Testis (tissue), 2 donors: ENCODE data around the gene FCAMR.

Experiments used
- POLR2A ChIP-seq: fragments of 450-650 bp; IDR thresholded peaks from one replicate; pipeline ENCODE4 v1.6.1; 2017; ENCODE audit warnings: antibody characterized with exemption, mild to moderate bottlenecking, moderate library complexity
- TF ChIP-seq, protein P1 (sequence below), 3 experiments: fragments of 450-650 bp in 2 of 3; fragments of 200-600 bp in 1 of 3; sonication (generic) in 1 of 3; IDR thresholded peaks; one replicate each; pipeline ENCODE4 v1.5.1; 2016 to 2019; ENCODE audit warnings: antibody characterized with exemption in 3 of 3, mild to moderate bottlenecking in 2 of 3, moderate library complexity in 1 of 3

DNA sequence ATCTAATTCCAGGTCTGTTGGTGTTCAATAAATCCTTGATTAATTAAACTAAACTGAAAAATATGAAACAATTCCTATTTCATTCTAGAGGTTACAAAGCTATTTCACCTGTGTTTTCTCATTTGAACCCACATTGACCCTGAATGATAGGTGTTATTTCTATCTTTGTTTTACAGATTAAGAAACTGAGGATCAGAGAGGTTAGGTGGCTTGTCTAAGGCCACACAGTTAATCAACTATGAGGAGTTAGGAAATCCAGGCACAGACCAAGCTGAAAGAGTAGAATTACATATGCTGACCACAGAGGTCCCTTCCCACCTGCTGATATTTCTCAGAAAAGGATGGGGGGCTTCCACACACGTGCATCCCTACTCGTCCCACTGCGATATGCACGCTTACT is 24.5 kb downstream of the FCAMR start:
- TF ChIP-seq, protein P1, sequence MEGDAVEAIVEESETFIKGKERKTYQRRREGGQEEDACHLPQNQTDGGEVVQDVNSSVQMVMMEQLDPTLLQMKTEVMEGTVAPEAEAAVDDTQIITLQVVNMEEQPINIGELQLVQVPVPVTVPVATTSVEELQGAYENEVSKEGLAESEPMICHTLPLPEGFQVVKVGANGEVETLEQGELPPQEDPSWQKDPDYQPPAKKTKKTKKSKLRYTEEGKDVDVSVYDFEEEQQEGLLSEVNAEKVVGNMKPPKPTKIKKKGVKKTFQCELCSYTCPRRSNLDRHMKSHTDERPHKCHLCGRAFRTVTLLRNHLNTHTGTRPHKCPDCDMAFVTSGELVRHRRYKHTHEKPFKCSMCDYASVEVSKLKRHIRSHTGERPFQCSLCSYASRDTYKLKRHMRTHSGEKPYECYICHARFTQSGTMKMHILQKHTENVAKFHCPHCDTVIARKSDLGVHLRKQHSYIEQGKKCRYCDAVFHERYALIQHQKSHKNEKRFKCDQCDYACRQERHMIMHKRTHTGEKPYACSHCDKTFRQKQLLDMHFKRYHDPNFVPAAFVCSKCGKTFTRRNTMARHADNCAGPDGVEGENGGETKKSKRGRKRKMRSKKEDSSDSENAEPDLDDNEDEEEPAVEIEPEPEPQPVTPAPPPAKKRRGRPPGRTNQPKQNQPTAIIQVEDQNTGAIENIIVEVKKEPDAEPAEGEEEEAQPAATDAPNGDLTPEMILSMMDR (IDR thresholded peaks at IDR 0.05), result no peak
- TF ChIP-seq POLR2A, result no peak
